Thoracic aorta (tissue), 2 donors: ENCODE data around the gene SLC35B2. TPM values are rescaled to one million over a fixed set of nuclear protein-coding genes. Genes with fewer than 3 reads are reported as not detected.

Source experiments
- ATAC-seq: fragments of 150-250 bp; one replicate; pipeline ENCODE4 v1.8.0; 2017; ENCODE audit warnings: low read depth; ENCODE audit not compliant: insufficient number of reproducible peaks, low FRiP score
- DNase-seq: peaks from one replicate; pipeline ENCODE4 v3.0.0-alpha.2; 2020; ENCODE audit warnings: low spot score
- H3K27ac ChIP-seq, 2 donors: fragments of 200-600 bp; sonication (generic); 1 replicate in 1 of 2; 2 replicates in 1 of 2; pipeline ENCODE4 v1.5.1; 2016; ENCODE audit warnings: mild to moderate bottlenecking in 2 of 2, moderate library complexity in 2 of 2
- H3K27me3 ChIP-seq: fragments of 200-600 bp; sonication (generic); replicated peaks from 2 replicates; pipeline ENCODE4 v1.6.0; 2016; ENCODE audit warnings: mild to moderate bottlenecking; ENCODE audit not compliant: insufficient read depth
- H3K36me3 ChIP-seq: fragments of 200-600 bp; sonication (generic); one replicate; pipeline ENCODE4 v1.5.1; 2016
- H3K4me1 ChIP-seq, 2 donors: fragments of 200-600 bp; sonication (generic); 1 replicate in 1 of 2; 2 replicates in 1 of 2; pipeline versions ENCODE4 v1.5.1 to v1.6.0; 2016; ENCODE audit warnings: low read depth in 2 of 2, mild to moderate bottlenecking in 1 of 2; ENCODE audit not compliant: control insufficient read depth in 1 of 2
- H3K4me3 ChIP-seq: fragments of 200-600 bp; sonication (generic); 2 replicates; pipeline ENCODE4 v1.5.1; 2016; ENCODE audit warnings: mild to moderate bottlenecking
- H3K9me3 ChIP-seq: fragments of 200-600 bp; sonication (generic); 2 replicates; pipeline ENCODE4 v1.5.1; 2016
- CTCF ChIP-seq: fragments of 200-600 bp; sonication (generic); IDR thresholded peaks from one replicate; pipeline ENCODE4 v1.5.1; 2019; ENCODE audit warnings: antibody characterized with exemption
- total RNA-seq, 2 donors: library from RNA; depleted of rRNA; stranded (reverse); fragments of >200 nt; gene quantifications; one replicate each; pipeline versions ENCODE4 v1.1.0 to v1.2.3, GENCODE V29; 2016

The SLC35B2 gene
- total RNA-seq, 2 donors from 2014 or later, result 19.9 to 33.3 TPM

GRCh38 chr6:44273617-44274016 is 16.3 kb upstream of the SLC35B2 start:
- peaks cover 0 to 15% of the 10 kb centered on the region in 2 donors for H3K4me1 ChIP-seq
- no peaks in the 10 kb centered on the region for H3K9me3 ChIP-seq
- no peaks in the 10 kb centered on the region for H3K36me3 ChIP-seq
- no peak for DNase-seq
- H3K27ac ChIP-seq, result no peak overlapping the region
- ATAC-seq, result no peak
- H3K27me3 ChIP-seq, result peaks cover 4% of the 10 kb centered on the region
- TF ChIP-seq CTCF, result no peak
- H3K4me3 ChIP-seq, result no peak overlapping the region

GRCh38 chr6:44272999-44273566 is 15.8 kb upstream of the SLC35B2 start:
- Histone ChIP-seq H3K9me3 (no peaks in the 10 kb centered on the region), H3K36me3 (no peaks in the 10 kb centered on the region), H3K27ac (no peak overlapping the region), H3K27me3 (peaks cover 4% of the 10 kb centered on the region), H3K4me1 (peaks cover 0 to 15% of the 10 kb centered on the region in 2 donors), H3K4me3 (no peak overlapping the region)
- no peak for TF ChIP-seq CTCF
- ATAC-seq, result no peak
- no peak for DNase-seq

- no peak overlapping the region for H3K27ac ChIP-seq
- ATAC-seq, result no peak
- no peak for TF ChIP-seq CTCF
- H3K36me3 ChIP-seq, result no peaks in the 10 kb centered on the region
- H3K9me3 ChIP-seq, result no peaks in the 10 kb centered on the region
- no peak overlapping the region for H3K4me3 ChIP-seq
- H3K27me3 ChIP-seq, result peaks cover 4% of the 10 kb centered on the region
- DNase-seq, result no peak
- peaks cover 0 to 15% of the 10 kb centered on the region in 2 donors for H3K4me1 ChIP-seq
These were observed 15.2 kb upstream of the SLC35B2 start for GRCh38 chr6:44272529-44272928.

- no peak for ATAC-seq
- no peak for TF ChIP-seq CTCF
- H3K36me3 ChIP-seq, result no peaks in the 10 kb centered on the region
- no peak overlapping the region for H3K27ac ChIP-seq
- H3K4me3 ChIP-seq, result no peak overlapping the region
- peaks cover 4% of the 10 kb centered on the region for H3K27me3 ChIP-seq
- H3K9me3 ChIP-seq, result no peaks in the 10 kb centered on the region
- peaks cover 0 to 15% of the 10 kb centered on the region in 2 donors for H3K4me1 ChIP-seq
- no peak for DNase-seq
These were observed 14.6 kb upstream of the SLC35B2 start for GRCh38 chr6:44271914-44272313.

GRCh38 chr6:44271406-44271723 is 14.0 kb upstream of the SLC35B2 start:
- no peak for DNase-seq
- Histone ChIP-seq H3K4me3 (no peak overlapping the region), H3K9me3 (no peaks in the 10 kb centered on the region), H3K36me3 (no peaks in the 10 kb centered on the region), H3K27me3 (peaks cover 4% of the 10 kb centered on the region), H3K27ac (no peak overlapping the region), H3K4me1 (peaks cover 0 to 13% of the 10 kb centered on the region in 2 donors)
- no peak for TF ChIP-seq CTCF
- ATAC-seq, result no peak
